ENCODE data around the gene TM2D1. TPM values are rescaled to one million over a fixed set of nuclear protein-coding genes. Genes with fewer than 3 reads are reported as not detected.

TM2D1 gene
- total and polyA plus RNA-seq, 4 donors = 13.7 to 33.4 (median 25.7) TPM

- Histone ChIP-seq H3K4me1 (ENCODE audit: control insufficient read depth in 4 of 4, insufficient read depth in 4 of 4, low read length in 3 of 4) (peaks cover 0 to 2% (median 0%) of the 10 kb centered on the region in 4 donors), H3K27me3 (ENCODE audit: control insufficient read depth in 4 of 4, insufficient read depth in 4 of 4, low read length in 3 of 4) (no peaks in the 10 kb centered on the region), H3K9me3 (ENCODE audit: control insufficient read depth in 4 of 4, low read length in 3 of 4) (no peaks in the 10 kb centered on the region), H3K9ac (ENCODE audit: low read depth in 1 of 2, low read length in 2 of 2) (no peak overlapping the region), H3K4me3 (ENCODE audit: low read depth in 1 of 3, low read length in 3 of 3) (no peak overlapping the region), H3K36me3 (ENCODE audit: control insufficient read depth in 4 of 4, insufficient read depth in 3 of 4, low read depth in 1 of 4, low read length in 3 of 4) (no peaks in the 10 kb centered on the region), H3K27ac (ENCODE audit: low read depth in 1 of 2, low read length in 2 of 2) (no peak overlapping the region)
- WGBS = 86% methylated on average over 4 of the region's 4 CpGs
- no peak for DNase-seq (ENCODE audit: low spot score)
- TF ChIP-seq, protein P1, sequence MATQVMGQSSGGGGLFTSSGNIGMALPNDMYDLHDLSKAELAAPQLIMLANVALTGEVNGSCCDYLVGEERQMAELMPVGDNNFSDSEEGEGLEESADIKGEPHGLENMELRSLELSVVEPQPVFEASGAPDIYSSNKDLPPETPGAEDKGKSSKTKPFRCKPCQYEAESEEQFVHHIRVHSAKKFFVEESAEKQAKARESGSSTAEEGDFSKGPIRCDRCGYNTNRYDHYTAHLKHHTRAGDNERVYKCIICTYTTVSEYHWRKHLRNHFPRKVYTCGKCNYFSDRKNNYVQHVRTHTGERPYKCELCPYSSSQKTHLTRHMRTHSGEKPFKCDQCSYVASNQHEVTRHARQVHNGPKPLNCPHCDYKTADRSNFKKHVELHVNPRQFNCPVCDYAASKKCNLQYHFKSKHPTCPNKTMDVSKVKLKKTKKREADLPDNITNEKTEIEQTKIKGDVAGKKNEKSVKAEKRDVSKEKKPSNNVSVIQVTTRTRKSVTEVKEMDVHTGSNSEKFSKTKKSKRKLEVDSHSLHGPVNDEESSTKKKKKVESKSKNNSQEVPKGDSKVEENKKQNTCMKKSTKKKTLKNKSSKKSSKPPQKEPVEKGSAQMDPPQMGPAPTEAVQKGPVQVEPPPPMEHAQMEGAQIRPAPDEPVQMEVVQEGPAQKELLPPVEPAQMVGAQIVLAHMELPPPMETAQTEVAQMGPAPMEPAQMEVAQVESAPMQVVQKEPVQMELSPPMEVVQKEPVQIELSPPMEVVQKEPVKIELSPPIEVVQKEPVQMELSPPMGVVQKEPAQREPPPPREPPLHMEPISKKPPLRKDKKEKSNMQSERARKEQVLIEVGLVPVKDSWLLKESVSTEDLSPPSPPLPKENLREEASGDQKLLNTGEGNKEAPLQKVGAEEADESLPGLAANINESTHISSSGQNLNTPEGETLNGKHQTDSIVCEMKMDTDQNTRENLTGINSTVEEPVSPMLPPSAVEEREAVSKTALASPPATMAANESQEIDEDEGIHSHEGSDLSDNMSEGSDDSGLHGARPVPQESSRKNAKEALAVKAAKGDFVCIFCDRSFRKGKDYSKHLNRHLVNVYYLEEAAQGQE (IDR thresholded peaks at IDR 0.05) = no peak
- TF ChIP-seq JUND (IDR thresholded peaks at IDR 0.05) = no peak
- no peak for TF ChIP-seq RAD21 (IDR thresholded peaks at IDR 0.05)
- TF ChIP-seq NR2F2 (IDR thresholded peaks at IDR 0.05) = no peak
- TF ChIP-seq, protein P2, sequence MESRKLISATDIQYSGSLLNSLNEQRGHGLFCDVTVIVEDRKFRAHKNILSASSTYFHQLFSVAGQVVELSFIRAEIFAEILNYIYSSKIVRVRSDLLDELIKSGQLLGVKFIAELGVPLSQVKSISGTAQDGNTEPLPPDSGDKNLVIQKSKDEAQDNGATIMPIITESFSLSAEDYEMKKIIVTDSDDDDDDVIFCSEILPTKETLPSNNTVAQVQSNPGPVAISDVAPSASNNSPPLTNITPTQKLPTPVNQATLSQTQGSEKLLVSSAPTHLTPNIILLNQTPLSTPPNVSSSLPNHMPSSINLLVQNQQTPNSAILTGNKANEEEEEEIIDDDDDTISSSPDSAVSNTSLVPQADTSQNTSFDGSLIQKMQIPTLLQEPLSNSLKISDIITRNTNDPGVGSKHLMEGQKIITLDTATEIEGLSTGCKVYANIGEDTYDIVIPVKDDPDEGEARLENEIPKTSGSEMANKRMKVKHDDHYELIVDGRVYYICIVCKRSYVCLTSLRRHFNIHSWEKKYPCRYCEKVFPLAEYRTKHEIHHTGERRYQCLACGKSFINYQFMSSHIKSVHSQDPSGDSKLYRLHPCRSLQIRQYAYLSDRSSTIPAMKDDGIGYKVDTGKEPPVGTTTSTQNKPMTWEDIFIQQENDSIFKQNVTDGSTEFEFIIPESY (IDR thresholded peaks at IDR 0.05) = no peak
- TF ChIP-seq, protein P3, sequence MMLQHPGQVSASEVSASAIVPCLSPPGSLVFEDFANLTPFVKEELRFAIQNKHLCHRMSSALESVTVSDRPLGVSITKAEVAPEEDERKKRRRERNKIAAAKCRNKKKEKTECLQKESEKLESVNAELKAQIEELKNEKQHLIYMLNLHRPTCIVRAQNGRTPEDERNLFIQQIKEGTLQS (IDR thresholded peaks at IDR 0.05) = no peak
- TF ChIP-seq GABPA (IDR thresholded peaks at IDR 0.05 in 1 of 2, conservative IDR thresholded peaks at IDR 0.05 in 1 of 2) = no peak
- TF ChIP-seq, protein P4, sequence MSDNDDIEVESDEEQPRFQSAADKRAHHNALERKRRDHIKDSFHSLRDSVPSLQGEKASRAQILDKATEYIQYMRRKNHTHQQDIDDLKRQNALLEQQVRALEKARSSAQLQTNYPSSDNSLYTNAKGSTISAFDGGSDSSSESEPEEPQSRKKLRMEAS (IDR thresholded peaks at IDR 0.05) = no peak
- no peak for TF ChIP-seq EGR1 (IDR thresholded peaks at IDR 0.05; ENCODE audit: low read depth in 2 of 2)
- no peak for TF ChIP-seq FOXA2 (IDR thresholded peaks at IDR 0.05)
- TF ChIP-seq YY1 (IDR thresholded peaks at IDR 0.05) = no peak
- no peak for TF ChIP-seq TAF1 (conservative IDR thresholded peaks at IDR 0.05)
- no peak for TF ChIP-seq HNF4G (IDR thresholded peaks at IDR 0.05)
- no peak for TF ChIP-seq CTCF (IDR thresholded peaks at IDR 0.05; ENCODE audit: low read depth, low read length, missing input control)
- TF ChIP-seq SP1 (IDR thresholded peaks at IDR 0.05) = no peak
- TF ChIP-seq HNF4A (conservative IDR thresholded peaks at IDR 0.05) = no peak
- no peak for TF ChIP-seq FOXA1 (IDR thresholded peaks at IDR 0.05)
- TF ChIP-seq RXRA (IDR thresholded peaks at IDR 0.05) = no peak
Observed at GRCh38 chr1:61644303-61644702, 80.6 kb downstream of the TM2D1 start.

All from liver (tissue), 9 donors.